Measurements from ENCODE around the gene SALL3. TPM values are rescaled to one million over a fixed set of nuclear protein-coding genes. Genes with fewer than 3 reads are reported as not detected.
"Not testable (repeated sequence)": the region's sequence is repeated elsewhere in the genome, so short reads cannot be mapped to it uniquely, and the experiment has no call there.

SALL3 gene
- total and polyA plus RNA-seq, 2 experiments from 2014 or later = 16.9 to 39.8 TPM

GRCh38 chr18:78939734-78940494, 39.7 kb upstream of the SALL3 start (continued):
- TF ChIP-seq NANOG (IDR thresholded peaks at IDR 0.05; ENCODE audit: borderline replicate concordance) (no peak), REST (IDR thresholded peaks at IDR 0.05; ENCODE audit: unreplicated experiment) (no peak), ZNF114 (CRISPR knock-in tag; IDR thresholded peaks at IDR 0.05) (no peak), POLR2AphosphoS5 (IDR thresholded peaks at IDR 0.05; ENCODE audit: low read depth) (no peak), EZH2phosphoT487 (IDR thresholded peaks at IDR 0.05; ENCODE audit: unreplicated experiment) (no peak), JUNB (IDR thresholded peaks at IDR 0.05; ENCODE audit: unreplicated experiment) (no peak), ZNF331 (CRISPR knock-in tag; IDR thresholded peaks at IDR 0.05; ENCODE audit: low read depth) (no peak)
- TF ChIP-seq, protein P1, sequence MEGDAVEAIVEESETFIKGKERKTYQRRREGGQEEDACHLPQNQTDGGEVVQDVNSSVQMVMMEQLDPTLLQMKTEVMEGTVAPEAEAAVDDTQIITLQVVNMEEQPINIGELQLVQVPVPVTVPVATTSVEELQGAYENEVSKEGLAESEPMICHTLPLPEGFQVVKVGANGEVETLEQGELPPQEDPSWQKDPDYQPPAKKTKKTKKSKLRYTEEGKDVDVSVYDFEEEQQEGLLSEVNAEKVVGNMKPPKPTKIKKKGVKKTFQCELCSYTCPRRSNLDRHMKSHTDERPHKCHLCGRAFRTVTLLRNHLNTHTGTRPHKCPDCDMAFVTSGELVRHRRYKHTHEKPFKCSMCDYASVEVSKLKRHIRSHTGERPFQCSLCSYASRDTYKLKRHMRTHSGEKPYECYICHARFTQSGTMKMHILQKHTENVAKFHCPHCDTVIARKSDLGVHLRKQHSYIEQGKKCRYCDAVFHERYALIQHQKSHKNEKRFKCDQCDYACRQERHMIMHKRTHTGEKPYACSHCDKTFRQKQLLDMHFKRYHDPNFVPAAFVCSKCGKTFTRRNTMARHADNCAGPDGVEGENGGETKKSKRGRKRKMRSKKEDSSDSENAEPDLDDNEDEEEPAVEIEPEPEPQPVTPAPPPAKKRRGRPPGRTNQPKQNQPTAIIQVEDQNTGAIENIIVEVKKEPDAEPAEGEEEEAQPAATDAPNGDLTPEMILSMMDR (conservative IDR thresholded peaks at IDR 0.05; ENCODE audit: low read depth in 2 of 2) = no peak

DNA sequence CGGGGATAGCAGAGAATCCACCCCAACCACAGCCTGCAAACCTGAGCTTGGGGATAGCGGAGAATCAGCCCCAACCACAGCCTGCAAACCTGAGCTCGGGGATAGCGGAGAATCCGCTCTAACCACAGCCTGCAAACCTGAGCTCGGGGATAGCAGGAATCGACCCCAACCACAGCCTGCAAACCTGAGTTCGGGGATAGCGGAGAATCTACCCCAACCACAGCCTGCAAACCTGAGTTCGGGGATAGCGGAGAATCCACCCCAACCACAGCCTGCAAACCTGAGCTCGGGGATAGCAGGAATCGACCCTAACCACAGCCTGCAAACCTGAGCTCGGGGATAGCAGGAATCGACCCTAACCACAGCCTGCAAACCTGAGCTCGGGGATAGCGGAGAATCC, 37.4 kb upstream of the SALL3 start:
- not testable (repeated sequence) for H3K4me2 ChIP-seq; H2AFZ ChIP-seq; H3K4me1 Mint-ChIP-seq; H3K27ac Mint-ChIP-seq; H4K20me1 ChIP-seq (replicated peaks; ENCODE audit: insufficient read depth); H3K4me1 ChIP-seq (ENCODE audit: insufficient read depth); H3K27me3 Mint-ChIP-seq (ENCODE audit: insufficient read depth, low read depth, poor library complexity); DNase-seq (ENCODE audit: low spot score); H3K36me3 ChIP-seq (ENCODE audit: insufficient read depth); H3K27ac ChIP-seq (ENCODE audit: low read depth); ATAC-seq; H3F3A ChIP-seq (replicated peaks; ENCODE audit: low read depth); H3K4me3 ChIP-seq; H3K79me2 ChIP-seq (replicated peaks; ENCODE audit: insufficient read depth); H3K27me3 ChIP-seq (ENCODE audit: insufficient read depth); H3K9me2 ChIP-seq (ENCODE audit: insufficient read depth); H3K4me3 Mint-ChIP-seq
- peaks cover 86% of the 10 kb centered on the region for H3K9me3 Mint-ChIP-seq
- H3K36me3 Mint-ChIP-seq (ENCODE audit: low read depth) = peaks cover 29% of the 10 kb centered on the region

GRCh38 chr18:78945628-78946027, 34.0 kb upstream of the SALL3 start:
- no peaks in the 10 kb centered on the region for H3K36me3 ChIP-seq (ENCODE audit: insufficient read depth)
- TF ChIP-seq POLR2AphosphoS5 (IDR thresholded peaks at IDR 0.05; ENCODE audit: low read depth) (no peak), JUNB (IDR thresholded peaks at IDR 0.05; ENCODE audit: unreplicated experiment) (no peak), EZH2 (IDR thresholded peaks at IDR 0.05; ENCODE audit: low read depth, unreplicated experiment) (no peak), REST (IDR thresholded peaks at IDR 0.05; ENCODE audit: unreplicated experiment) (no peak)
- H3K9me2 ChIP-seq (ENCODE audit: insufficient read depth) = no peaks in the 10 kb centered on the region
- no peaks in the 10 kb centered on the region for H4K20me1 ChIP-seq (replicated peaks; ENCODE audit: insufficient read depth)
- Mint-ChIP-seq H3K27me3 (ENCODE audit: insufficient read depth, low read depth, poor library complexity) (peaks cover 3% of the 10 kb centered on the region), H3K36me3 (ENCODE audit: low read depth) (peaks cover 28% of the 10 kb centered on the region), H3K4me3 (no peak overlapping the region), H3K9me3 (peaks cover 86% of the 10 kb centered on the region), H3K27ac (no peak overlapping the region), H3K4me1 (peaks cover 5% of the 10 kb centered on the region; the same call in 1 of the 3 replicates)
- H3K4me1 ChIP-seq (ENCODE audit: insufficient read depth) = peaks cover 10% of the 10 kb centered on the region
- no peak for DNase-seq (ENCODE audit: low spot score)
- no peaks in the 10 kb centered on the region for H3K79me2 ChIP-seq (replicated peaks; ENCODE audit: insufficient read depth)
- no peak overlapping the region for H3K27ac ChIP-seq (ENCODE audit: low read depth)
- H3F3A ChIP-seq (replicated peaks; ENCODE audit: low read depth) = no peaks in the 10 kb centered on the region
- H2AFZ ChIP-seq = no peak overlapping the region
- H3K4me2 ChIP-seq = no peak overlapping the region
- no peak for ATAC-seq
- H3K27me3 ChIP-seq (ENCODE audit: insufficient read depth) = no peaks in the 10 kb centered on the region
- H3K4me3 ChIP-seq = no peak overlapping the region

Data from GM23338 (cell line).